Uterus (tissue), 2 donors: ENCODE measurements around the gene SNTG2.

ENCODE experiments used
- CTCF ChIP-seq, 4 experiments: fragments of 200-600 bp in 2 of 4; fragments of 450-650 bp in 2 of 4; sonication (generic) in 2 of 4; IDR thresholded peaks; one replicate each; pipeline ENCODE4 v1.5.1; 2016 to 2019; ENCODE audit warnings: antibody characterized with exemption in 4 of 4, mild to moderate bottlenecking in 2 of 4, moderate library complexity in 1 of 4
- POLR2A ChIP-seq, 2 donors: fragments of 450-650 bp; IDR thresholded peaks; one replicate each; pipeline ENCODE4 v1.6.1; 2016; ENCODE audit warnings: antibody characterized with exemption in 2 of 2, mild to moderate bottlenecking in 1 of 2, moderate library complexity in 1 of 2

- no peak for TF ChIP-seq CTCF (IDR thresholded peaks at IDR 0.05)
- no peak for TF ChIP-seq POLR2A (IDR thresholded peaks at IDR 0.05)
Measured at GRCh38 chr2:1246239-1246638, 295.6 kb downstream of the SNTG2 start.
